SU-DHL-6 (cell line): ENCODE results near the gene CNTN2.

ENCODE experiments used
- H2AFZ ChIP-seq: fragments of 200-600 bp; sonication (generic); 2 replicates; pipeline ENCODE4 v1.6.1; 2014; ENCODE audit warnings: low read depth, mild to moderate bottlenecking, moderate library complexity, mixed read lengths, antibody characterized with exemption, low read length; ENCODE audit not compliant: severe bottlenecking
- H3F3A ChIP-seq: fragments of 200-600 bp; shearing (Covaris generic); 2 replicates; pipeline ENCODE4 v1.6.0; 2016; ENCODE audit warnings: antibody characterized with exemption, mild to moderate bottlenecking; ENCODE audit not compliant: insufficient read depth
- H3K27ac ChIP-seq: fragments of 200-600 bp; sonication (generic); 2 replicates; pipeline ENCODE4 v1.5.1; 2016; ENCODE audit warnings: low read depth, mild to moderate bottlenecking, low read length, moderate library complexity, mixed read lengths
- H3K27me3 ChIP-seq: fragments of 200-600 bp; sonication (generic), shearing (Covaris generic); 2 replicates; pipeline ENCODE4 v1.6.0; 2014; ENCODE audit warnings: mild to moderate bottlenecking, low read length
- H3K36me3 ChIP-seq: fragments of 200-600 bp; sonication (generic); 2 replicates; pipeline ENCODE4 v1.6.1; 2014; ENCODE audit warnings: mild to moderate bottlenecking, low read length, mixed read lengths
- H3K4me2 ChIP-seq: fragments of 300-600, 200-600 bp; shearing (Covaris generic), sonication (generic); 2 replicates; pipeline ENCODE4 v1.6.0; 2014; ENCODE audit warnings: low read length, low read depth, mild to moderate bottlenecking; ENCODE audit not compliant: poor library complexity, severe bottlenecking
- H3K4me3 ChIP-seq: fragments of 200-600 bp; sonication (generic); 2 replicates; pipeline ENCODE4 v1.5.1; 2014; ENCODE audit warnings: antibody characterized with exemption, low read length, mild to moderate bottlenecking, mixed read lengths; ENCODE audit not compliant: insufficient read depth, poor library complexity, severe bottlenecking
- H3K79me2 ChIP-seq: fragments of 200-600 bp; sonication (generic); 2 replicates; pipeline ENCODE4 v1.6.1; 2014; ENCODE audit warnings: mild to moderate bottlenecking, low read length, moderate library complexity; ENCODE audit not compliant: insufficient read depth
- H3K9ac ChIP-seq: fragments of 200-600 bp; sonication (generic); 2 replicates; pipeline ENCODE4 v1.7.0; 2014; ENCODE audit warnings: mild to moderate bottlenecking, low read length
- H3K9me2 ChIP-seq: fragments of 200-600 bp; sonication (generic); replicated peaks from 2 replicates; pipeline ENCODE4 v1.6.1; 2014; ENCODE audit warnings: low read length; ENCODE audit not compliant: insufficient read depth
- H3K9me3 ChIP-seq: fragments of 200-600 bp; sonication (generic); 2 replicates; pipeline ENCODE4 v1.6.1; 2014; ENCODE audit warnings: low read length, mixed read lengths; ENCODE audit not compliant: insufficient read depth
- H4K20me1 ChIP-seq: fragments of 200-600 bp; sonication (generic); 2 replicates; pipeline ENCODE4 v1.6.1; 2014; ENCODE audit warnings: low read depth, mild to moderate bottlenecking, antibody characterized with exemption, low read length, moderate library complexity, mixed read lengths
- EZH2phosphoT487 ChIP-seq: fragments of 200-600 bp; sonication (generic), shearing (Covaris generic); conservative IDR thresholded peaks from 2 replicates; pipeline ENCODE4 v1.6.1; 2018; ENCODE audit warnings: mild to moderate bottlenecking, antibody characterized with exemption, low read length, moderate library complexity, mixed read lengths
- TF ChIP-seq, protein P1 (sequence below): fragments of 200-600 bp; sonication (generic); IDR thresholded peaks from one replicate; pipeline ENCODE4 v1.5.1; 2017; ENCODE audit warnings: antibody characterized with exemption, mild to moderate bottlenecking, low read length, moderate library complexity; ENCODE audit not compliant: insufficient read depth, poor library complexity, severe bottlenecking

The CNTN2 gene

DNA sequence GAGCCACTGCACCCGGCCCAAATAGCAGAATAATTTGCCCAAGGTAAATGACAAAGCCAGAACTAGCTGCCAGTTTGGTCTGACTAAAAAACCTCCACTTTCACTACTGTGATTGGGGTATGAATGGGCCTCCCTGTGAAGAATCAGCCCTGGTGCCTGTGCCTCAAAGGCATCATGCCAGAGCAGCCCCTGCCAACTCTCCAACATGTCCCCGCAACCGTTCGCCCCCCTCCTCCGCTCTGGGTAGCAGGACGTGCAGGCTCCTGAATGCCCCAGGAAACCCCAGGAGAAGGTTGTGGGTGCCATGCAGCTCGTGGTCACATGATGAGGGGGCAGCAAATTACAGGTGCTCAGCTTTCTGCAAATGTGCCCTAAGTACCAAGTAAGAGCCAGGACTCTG lies 14.6 kb upstream of the CNTN2 start:
- no peaks in the 10 kb centered on the region for H3K36me3 ChIP-seq
- H3K27ac ChIP-seq: no peak overlapping the region
- no peaks in the 10 kb centered on the region for H3F3A ChIP-seq
- H4K20me1 ChIP-seq: no peaks in the 10 kb centered on the region
- H3K79me2 ChIP-seq: no peaks in the 10 kb centered on the region
- no peaks in the 10 kb centered on the region for H3K9me3 ChIP-seq
- no peak overlapping the region for H2AFZ ChIP-seq
- H3K9me2 ChIP-seq: no peaks in the 10 kb centered on the region
- no peak overlapping the region for H3K4me3 ChIP-seq
- H3K9ac ChIP-seq: no peak overlapping the region
- no peaks in the 10 kb centered on the region for H3K27me3 ChIP-seq
- TF ChIP-seq, protein P1, sequence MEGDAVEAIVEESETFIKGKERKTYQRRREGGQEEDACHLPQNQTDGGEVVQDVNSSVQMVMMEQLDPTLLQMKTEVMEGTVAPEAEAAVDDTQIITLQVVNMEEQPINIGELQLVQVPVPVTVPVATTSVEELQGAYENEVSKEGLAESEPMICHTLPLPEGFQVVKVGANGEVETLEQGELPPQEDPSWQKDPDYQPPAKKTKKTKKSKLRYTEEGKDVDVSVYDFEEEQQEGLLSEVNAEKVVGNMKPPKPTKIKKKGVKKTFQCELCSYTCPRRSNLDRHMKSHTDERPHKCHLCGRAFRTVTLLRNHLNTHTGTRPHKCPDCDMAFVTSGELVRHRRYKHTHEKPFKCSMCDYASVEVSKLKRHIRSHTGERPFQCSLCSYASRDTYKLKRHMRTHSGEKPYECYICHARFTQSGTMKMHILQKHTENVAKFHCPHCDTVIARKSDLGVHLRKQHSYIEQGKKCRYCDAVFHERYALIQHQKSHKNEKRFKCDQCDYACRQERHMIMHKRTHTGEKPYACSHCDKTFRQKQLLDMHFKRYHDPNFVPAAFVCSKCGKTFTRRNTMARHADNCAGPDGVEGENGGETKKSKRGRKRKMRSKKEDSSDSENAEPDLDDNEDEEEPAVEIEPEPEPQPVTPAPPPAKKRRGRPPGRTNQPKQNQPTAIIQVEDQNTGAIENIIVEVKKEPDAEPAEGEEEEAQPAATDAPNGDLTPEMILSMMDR: no peak
- TF ChIP-seq EZH2phosphoT487: no peak
- no peak overlapping the region for H3K4me2 ChIP-seq

GRCh38 chr1:205028924-205029323 lies 14.1 kb upstream of the CNTN2 start:
- no peaks in the 10 kb centered on the region for H3F3A ChIP-seq
- TF ChIP-seq, protein P1: no peak
- no peak for TF ChIP-seq EZH2phosphoT487
- H3K79me2 ChIP-seq: no peaks in the 10 kb centered on the region
- H3K9me2 ChIP-seq: no peaks in the 10 kb centered on the region
- H3K9ac ChIP-seq: no peak overlapping the region
- H3K9me3 ChIP-seq: no peaks in the 10 kb centered on the region
- H3K4me3 ChIP-seq: no peak overlapping the region
- no peaks in the 10 kb centered on the region for H3K27me3 ChIP-seq
- H3K4me2 ChIP-seq: no peak overlapping the region
- no peak overlapping the region for H2AFZ ChIP-seq
- H4K20me1 ChIP-seq: no peaks in the 10 kb centered on the region
- H3K36me3 ChIP-seq: no peaks in the 10 kb centered on the region
- H3K27ac ChIP-seq: no peak overlapping the region

DNA sequence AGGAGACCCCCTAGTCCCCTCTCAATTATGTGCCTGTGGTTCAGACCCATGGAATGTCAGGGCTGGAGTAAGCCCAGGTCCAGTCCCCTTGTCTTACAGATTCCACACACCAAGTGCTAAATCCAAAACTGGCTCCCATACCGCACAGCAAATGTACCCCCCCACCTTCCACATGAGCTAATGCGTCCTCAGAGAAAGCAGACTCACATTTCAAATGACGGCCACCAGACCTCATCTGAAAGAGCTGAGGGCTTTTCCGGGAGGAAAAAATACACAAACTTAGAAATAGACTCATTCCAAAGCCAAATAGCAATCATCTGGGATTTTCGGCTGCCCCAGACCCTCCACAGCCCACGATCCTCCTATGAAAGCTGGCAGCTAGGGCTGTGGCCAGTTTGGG lies 12.8 kb upstream of the CNTN2 start:
- Histone ChIP-seq H3K27ac (no peak overlapping the region), H3K9me3 (no peaks in the 10 kb centered on the region), H3K27me3 (no peaks in the 10 kb centered on the region), H3K4me2 (no peak overlapping the region), H3K79me2 (no peaks in the 10 kb centered on the region), H3F3A (no peaks in the 10 kb centered on the region), H3K36me3 (no peaks in the 10 kb centered on the region), H3K9ac (no peak overlapping the region), H3K9me2 (no peaks in the 10 kb centered on the region), H3K4me3 (no peak overlapping the region), H4K20me1 (no peaks in the 10 kb centered on the region), H2AFZ (no peak overlapping the region)
- TF ChIP-seq EZH2phosphoT487: no peak
- TF ChIP-seq, protein P1: no peak
